ENCODE data around the gene TBC1D20. TPM values are rescaled to one million over a fixed set of nuclear protein-coding genes. Genes with fewer than 3 reads are reported as not detected.

TBC1D20 gene
- total and polyA plus RNA-seq, 4 donors: 24.0 to 37.6 (median 31.0) TPM

DNA sequence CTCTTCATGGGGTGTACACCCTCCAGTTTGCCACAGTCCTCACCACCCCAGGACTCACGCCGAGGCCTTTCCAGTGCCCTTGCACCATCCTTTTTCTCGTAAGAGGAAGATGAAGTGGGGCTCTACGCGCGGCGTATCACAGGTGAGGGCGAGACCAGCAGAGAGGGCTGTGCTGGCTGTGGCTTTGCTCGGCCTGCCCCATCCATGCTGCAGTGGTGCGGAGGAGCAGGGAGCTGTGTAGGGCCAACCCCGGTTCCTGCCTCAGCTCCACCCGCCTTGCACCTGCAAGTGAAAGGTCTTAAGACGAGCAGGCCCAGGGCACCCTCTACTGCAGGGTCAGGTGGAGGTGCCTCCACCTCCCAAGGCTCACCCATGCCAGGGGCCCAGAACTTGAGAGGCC is 30.1 kb downstream of the TBC1D20 start:
- H3K27me3 ChIP-seq (ENCODE audit: control insufficient read depth, insufficient read depth, low read length): no peaks in the 10 kb centered on the region
- H3K27ac ChIP-seq (ENCODE audit: low read depth, low read length): no peak overlapping the region

DNA sequence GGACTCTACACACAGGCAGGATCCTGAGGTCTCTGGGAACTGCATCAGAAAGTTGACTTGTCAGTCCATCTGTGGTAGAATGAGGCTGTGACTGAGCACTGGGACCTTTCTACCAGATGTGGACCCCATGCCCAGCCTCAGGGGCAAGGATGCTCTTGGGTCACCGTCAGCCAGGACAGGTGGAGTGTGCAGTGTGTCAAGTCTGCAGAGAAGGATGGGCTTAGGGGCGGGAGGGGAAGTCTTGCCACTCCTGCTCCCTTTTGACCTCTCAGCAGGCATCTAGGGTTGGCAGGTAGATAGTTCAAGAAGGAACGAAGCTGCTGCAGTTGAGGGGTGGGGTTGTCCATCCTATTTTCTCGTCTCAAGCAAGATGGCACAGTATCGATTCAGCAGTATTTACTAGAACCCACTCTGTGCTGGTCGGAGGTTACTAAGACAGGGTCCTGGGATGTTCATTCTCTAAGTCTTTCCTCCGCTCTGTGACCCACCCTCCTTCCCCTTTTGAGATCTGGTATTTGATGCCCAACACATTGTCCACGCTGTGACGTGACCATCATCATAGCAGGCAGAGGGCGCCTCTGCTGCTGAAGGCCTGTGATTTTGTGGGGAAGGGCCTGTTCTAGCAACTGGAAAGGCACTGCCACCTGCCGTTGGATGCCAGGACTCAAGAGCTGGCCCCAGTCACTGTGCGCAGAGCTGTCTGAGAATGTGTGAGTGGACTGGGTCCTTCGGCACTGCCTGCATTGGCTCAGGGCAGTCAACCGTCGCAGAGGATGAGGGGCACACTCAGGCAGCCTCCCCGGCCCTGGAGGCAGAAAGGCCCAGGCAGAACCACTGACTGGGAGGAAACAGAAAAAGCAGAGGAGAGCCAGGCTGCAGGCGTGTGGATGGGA is 31.1 kb downstream of the TBC1D20 start:
- Histone ChIP-seq H3K36me3 (ENCODE audit: control insufficient read depth, insufficient read depth, low read length) (peaks cover 83% of the 10 kb centered on the region), H3K27me3 (ENCODE audit: control insufficient read depth, insufficient read depth, low read length) (no peaks in the 10 kb centered on the region), H3K9me3 (ENCODE audit: control insufficient read depth, insufficient read depth, low read length) (no peaks in the 10 kb centered on the region), H3K4me1 (ENCODE audit: control insufficient read depth, insufficient read depth, low read length) (peaks cover 3% of the 10 kb centered on the region), H3K4me3 (ENCODE audit: low read depth, low read length) (no peak overlapping the region), H3K27ac (ENCODE audit: low read depth, low read length) (no peak overlapping the region)
- 59% methylated on average over 13 of the region's 17 CpGs for WGBS (ENCODE audit: insufficient coverage)
- peak; percentile 31 to 91 (median 55) for DNase-seq (ENCODE audit: low read depth in 4 of 6, low spot score in 6 of 6)

More for the DNA sequence above, 30.1 kb downstream of the TBC1D20 start:
- DNase-seq (ENCODE audit: low read depth in 4 of 6, low spot score in 6 of 6): no peak
- H3K36me3 ChIP-seq (ENCODE audit: control insufficient read depth, insufficient read depth, low read length): peaks cover 89% of the 10 kb centered on the region
- peaks cover 3% of the 10 kb centered on the region for H3K4me1 ChIP-seq (ENCODE audit: control insufficient read depth, insufficient read depth, low read length)
- no peaks in the 10 kb centered on the region for H3K9me3 ChIP-seq (ENCODE audit: control insufficient read depth, insufficient read depth, low read length)
- H3K4me3 ChIP-seq (ENCODE audit: low read depth, low read length): no peak overlapping the region
- 95% methylated on average over 13 of the region's 13 CpGs for WGBS (ENCODE audit: insufficient coverage)

DNA sequence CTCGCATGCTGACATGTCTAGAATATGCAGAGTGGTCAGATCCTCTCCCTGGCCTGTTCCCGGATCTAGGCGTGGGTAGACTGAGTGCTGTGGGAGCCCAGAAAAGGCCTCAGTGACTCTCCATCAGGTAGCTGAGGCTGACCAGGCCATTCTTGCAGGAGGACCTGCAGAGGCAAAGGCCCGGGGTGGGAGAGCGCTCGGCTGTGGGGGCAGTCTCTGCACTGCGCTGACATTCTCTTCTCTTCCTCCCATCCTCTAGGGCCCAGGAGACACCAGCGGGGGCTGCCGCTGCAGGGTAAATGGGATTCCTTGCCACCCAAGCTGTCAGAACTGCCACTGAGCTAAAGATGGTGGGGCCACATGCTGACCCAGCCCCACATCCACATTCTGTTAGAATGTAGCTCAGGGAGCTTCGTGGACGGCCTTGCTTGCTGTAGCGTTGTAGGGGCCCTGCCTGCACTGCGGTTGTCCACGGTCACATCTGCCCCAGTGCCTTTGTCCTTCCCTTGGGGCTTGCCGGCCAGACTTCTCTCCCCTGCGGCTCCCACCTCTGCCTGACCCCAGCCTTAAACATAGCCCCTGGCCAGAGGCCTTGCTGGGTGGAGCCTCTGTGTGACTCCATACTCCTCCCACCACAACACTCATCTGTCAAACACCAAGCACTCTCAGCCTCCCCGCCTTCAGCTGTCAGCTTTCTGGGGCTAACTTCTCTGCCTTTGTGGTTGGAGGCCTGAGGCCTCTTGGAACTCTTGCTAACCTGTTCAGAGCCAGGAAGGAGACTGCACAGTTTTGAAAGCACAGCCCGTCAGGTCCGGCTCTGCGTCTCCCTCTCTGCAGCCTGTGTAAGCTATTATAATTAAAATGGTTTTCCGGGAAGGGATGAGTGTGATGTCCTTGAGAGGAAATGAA is 32.0 kb downstream of the TBC1D20 start:
- WGBS (ENCODE audit: insufficient coverage): 86% methylated on average over 21 of the region's 21 CpGs
- H3K27me3 ChIP-seq (ENCODE audit: control insufficient read depth, insufficient read depth, low read length): no peaks in the 10 kb centered on the region
- H3K4me1 ChIP-seq (ENCODE audit: control insufficient read depth, insufficient read depth, low read length): peaks cover 3% of the 10 kb centered on the region
- DNase-seq (ENCODE audit: low read depth in 4 of 6, low spot score in 6 of 6): no peak
- no peak overlapping the region for H3K27ac ChIP-seq (ENCODE audit: low read depth, low read length)
- no peaks in the 10 kb centered on the region for H3K9me3 ChIP-seq (ENCODE audit: control insufficient read depth, insufficient read depth, low read length)
- peaks cover 74% of the 10 kb centered on the region for H3K36me3 ChIP-seq (ENCODE audit: control insufficient read depth, insufficient read depth, low read length)
- no peak overlapping the region for H3K4me3 ChIP-seq (ENCODE audit: low read depth, low read length)

- H3K9me3 ChIP-seq (ENCODE audit: control insufficient read depth, insufficient read depth, low read length): no peaks in the 10 kb centered on the region
- H3K4me3 ChIP-seq (ENCODE audit: low read depth, low read length): no peak overlapping the region
- no peak overlapping the region for H3K27ac ChIP-seq (ENCODE audit: low read depth, low read length)
- WGBS (ENCODE audit: insufficient coverage): 93% methylated on average over 11 of the region's 14 CpGs
- DNase-seq (ENCODE audit: low read depth in 4 of 6, low spot score in 6 of 6): no peak
- H3K36me3 ChIP-seq (ENCODE audit: control insufficient read depth, insufficient read depth, low read length): peaks cover 76% of the 10 kb centered on the region
- no peaks in the 10 kb centered on the region for H3K27me3 ChIP-seq (ENCODE audit: control insufficient read depth, insufficient read depth, low read length)
- H3K4me1 ChIP-seq (ENCODE audit: control insufficient read depth, insufficient read depth, low read length): peaks cover 3% of the 10 kb centered on the region
Observed at GRCh38 chr20:428658-429200, 33.6 kb downstream of the TBC1D20 start.

DNA sequence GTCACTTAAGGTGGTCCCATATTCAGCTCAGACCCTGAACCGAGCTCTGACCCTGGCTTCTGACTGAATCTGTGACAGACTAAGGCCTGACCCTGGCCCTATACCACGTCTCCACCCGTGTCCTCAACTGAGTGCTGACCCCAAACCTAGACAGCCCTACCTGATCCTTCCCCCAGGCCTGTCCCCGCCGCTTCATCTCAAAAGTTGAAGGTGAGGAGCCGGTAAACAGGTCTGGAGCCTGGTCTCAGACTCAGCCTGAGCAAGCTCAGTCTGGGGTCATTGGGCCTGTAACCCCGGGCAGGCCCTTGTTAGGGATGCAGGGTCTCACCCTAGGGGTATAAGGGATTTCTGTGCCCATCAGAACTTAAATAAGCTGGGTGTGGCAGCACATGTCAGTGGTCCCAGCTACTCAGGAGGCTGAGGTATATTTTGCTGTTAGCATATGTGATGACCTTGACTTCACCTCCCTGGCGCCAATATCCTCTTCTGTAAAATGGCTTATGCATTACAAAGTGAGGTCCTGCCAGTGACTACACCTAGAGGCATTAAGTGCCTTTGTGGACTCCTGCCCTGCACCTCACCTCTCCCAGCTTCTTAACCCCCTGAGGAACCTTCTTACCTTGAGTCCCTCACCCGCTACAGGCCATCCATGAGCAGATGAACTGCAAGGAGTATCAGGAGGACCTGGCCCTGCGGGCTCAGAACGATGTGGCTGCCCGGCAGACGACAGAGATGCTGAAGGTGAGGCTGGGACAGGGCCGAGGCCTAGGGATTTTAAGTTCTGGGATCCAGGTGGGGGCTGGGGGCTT is 34.3 kb downstream of the TBC1D20 start:
- 92% methylated on average over 13 of the region's 14 CpGs for WGBS (ENCODE audit: insufficient coverage)
- Histone ChIP-seq H3K4me3 (ENCODE audit: low read depth, low read length) (no peak overlapping the region), H3K9me3 (ENCODE audit: control insufficient read depth, insufficient read depth, low read length) (no peaks in the 10 kb centered on the region), H3K4me1 (ENCODE audit: control insufficient read depth, insufficient read depth, low read length) (peaks cover 3% of the 10 kb centered on the region), H3K36me3 (ENCODE audit: control insufficient read depth, insufficient read depth, low read length) (peaks cover 76% of the 10 kb centered on the region), H3K27me3 (ENCODE audit: control insufficient read depth, insufficient read depth, low read length) (no peaks in the 10 kb centered on the region), H3K27ac (ENCODE audit: low read depth, low read length) (no peak overlapping the region)
- no peak for DNase-seq (ENCODE audit: low read depth in 4 of 6, low spot score in 6 of 6)

DNA sequence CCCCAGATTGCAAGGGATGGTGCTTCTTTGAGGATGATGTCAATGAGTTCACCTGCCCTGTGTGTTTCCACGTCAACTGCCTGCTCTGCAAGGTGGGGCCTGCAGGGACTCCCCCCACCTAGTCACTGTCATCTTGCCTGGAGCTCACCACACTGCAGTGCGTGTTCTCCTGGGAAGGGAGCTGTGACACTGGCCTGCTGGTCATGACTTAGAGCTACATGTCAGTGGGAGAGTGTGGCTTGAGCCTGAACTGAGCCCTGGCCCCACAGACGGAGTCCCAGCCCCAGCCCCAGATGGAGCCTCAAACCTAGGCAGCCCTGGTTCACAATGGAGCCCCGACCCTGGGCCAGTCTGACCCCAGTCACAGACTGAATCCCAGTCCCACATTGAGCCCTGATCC is 34.9 kb downstream of the TBC1D20 start:
- Histone ChIP-seq H3K4me3 (ENCODE audit: low read depth, low read length) (no peak overlapping the region), H3K4me1 (ENCODE audit: control insufficient read depth, insufficient read depth, low read length) (peaks cover 3% of the 10 kb centered on the region), H3K27me3 (ENCODE audit: control insufficient read depth, insufficient read depth, low read length) (no peaks in the 10 kb centered on the region), H3K27ac (ENCODE audit: low read depth, low read length) (no peak overlapping the region), H3K36me3 (ENCODE audit: control insufficient read depth, insufficient read depth, low read length) (peaks cover 76% of the 10 kb centered on the region), H3K9me3 (ENCODE audit: control insufficient read depth, insufficient read depth, low read length) (no peaks in the 10 kb centered on the region)
- WGBS (ENCODE audit: insufficient coverage): 77% methylated on average over 4 of the region's 4 CpGs
- DNase-seq (ENCODE audit: low read depth in 4 of 6, low spot score in 6 of 6): no peak

DNA sequence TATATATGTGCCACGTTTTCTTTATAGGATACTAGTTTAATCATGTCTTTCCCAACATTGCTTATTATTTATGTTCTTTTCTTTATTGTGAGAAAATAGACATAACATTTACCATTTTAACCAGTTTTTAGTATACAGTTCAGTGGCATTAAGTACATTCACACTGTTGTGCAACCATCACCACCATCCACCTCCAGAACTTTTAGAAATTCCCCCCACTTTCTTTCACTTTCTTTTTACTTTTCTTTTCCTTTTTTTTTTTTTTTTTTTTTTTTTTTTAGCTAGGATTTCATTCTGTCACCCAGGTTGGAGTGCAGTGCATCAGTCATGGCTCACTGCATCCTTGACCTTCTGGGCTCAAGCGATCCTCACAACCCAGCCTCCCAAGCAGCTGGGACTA is 35.8 kb downstream of the TBC1D20 start:
- H3K36me3 ChIP-seq (ENCODE audit: control insufficient read depth, insufficient read depth, low read length): peaks cover 76% of the 10 kb centered on the region
- no peaks in the 10 kb centered on the region for H3K27me3 ChIP-seq (ENCODE audit: control insufficient read depth, insufficient read depth, low read length)
- H3K4me1 ChIP-seq (ENCODE audit: control insufficient read depth, insufficient read depth, low read length): no peaks in the 10 kb centered on the region
- H3K9me3 ChIP-seq (ENCODE audit: control insufficient read depth, insufficient read depth, low read length): no peaks in the 10 kb centered on the region
- H3K4me3 ChIP-seq (ENCODE audit: low read depth, low read length): no peak overlapping the region
- WGBS (ENCODE audit: insufficient coverage): no CpG with 5 or more reads among the region's 2 CpGs
- no peak overlapping the region for H3K27ac ChIP-seq (ENCODE audit: low read depth, low read length)
- no peak for DNase-seq (ENCODE audit: low read depth in 4 of 6, low spot score in 6 of 6)

DNA sequence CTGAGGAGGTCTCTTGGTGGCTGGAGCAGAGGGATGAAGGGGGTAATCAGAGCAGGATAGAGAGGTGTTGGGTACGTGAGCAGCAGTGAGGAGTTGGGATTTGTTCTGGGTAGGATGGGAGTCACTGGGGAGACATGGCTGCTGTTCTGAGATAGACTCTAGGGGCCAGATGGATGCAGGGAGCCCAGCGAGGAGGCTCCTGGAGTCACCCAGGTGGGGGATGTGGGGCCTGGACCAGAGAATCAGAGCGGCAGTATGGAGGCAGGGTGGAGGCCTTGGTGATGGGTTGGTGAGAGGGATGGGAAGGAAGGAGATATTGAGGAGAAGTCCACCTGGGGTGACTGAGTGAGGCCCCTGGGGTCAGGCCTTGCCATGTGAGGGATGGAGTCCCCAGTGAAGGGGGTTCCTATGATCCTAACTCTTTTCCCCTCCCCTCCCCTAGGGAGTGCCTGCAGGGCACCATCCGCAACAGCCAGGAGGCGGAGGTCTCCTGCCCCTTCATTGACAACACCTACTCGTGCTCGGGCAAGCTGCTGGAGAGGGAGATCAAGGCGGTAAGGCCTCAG is 40.6 kb downstream of the TBC1D20 start:
- Histone ChIP-seq H3K36me3 (ENCODE audit: control insufficient read depth, insufficient read depth, low read length) (peaks cover 74% of the 10 kb centered on the region), H3K4me3 (ENCODE audit: low read depth, low read length) (no peak overlapping the region), H3K27ac (ENCODE audit: low read depth, low read length) (no peak overlapping the region), H3K9me3 (ENCODE audit: control insufficient read depth, insufficient read depth, low read length) (no peaks in the 10 kb centered on the region), H3K4me1 (ENCODE audit: control insufficient read depth, insufficient read depth, low read length) (no peaks in the 10 kb centered on the region), H3K27me3 (ENCODE audit: control insufficient read depth, insufficient read depth, low read length) (no peaks in the 10 kb centered on the region)
- 98% methylated on average over 5 of the region's 8 CpGs for WGBS (ENCODE audit: insufficient coverage)
- no peak for DNase-seq (ENCODE audit: low read depth in 4 of 6, low spot score in 6 of 6)

Measured in spinal cord (tissue), 10 donors.